ENCODE data around the gene SLC7A10.
"Not testable (repeated sequence)": the region's sequence is repeated elsewhere in the genome, so short reads cannot be mapped to it uniquely, and the experiment has no call there.

SLC7A10 gene

GRCh38 chr19:33215438-33216197 lies 10.0 kb downstream of the SLC7A10 start:
- DNase-seq (ENCODE audit: low spot score), result no peak

DNA sequence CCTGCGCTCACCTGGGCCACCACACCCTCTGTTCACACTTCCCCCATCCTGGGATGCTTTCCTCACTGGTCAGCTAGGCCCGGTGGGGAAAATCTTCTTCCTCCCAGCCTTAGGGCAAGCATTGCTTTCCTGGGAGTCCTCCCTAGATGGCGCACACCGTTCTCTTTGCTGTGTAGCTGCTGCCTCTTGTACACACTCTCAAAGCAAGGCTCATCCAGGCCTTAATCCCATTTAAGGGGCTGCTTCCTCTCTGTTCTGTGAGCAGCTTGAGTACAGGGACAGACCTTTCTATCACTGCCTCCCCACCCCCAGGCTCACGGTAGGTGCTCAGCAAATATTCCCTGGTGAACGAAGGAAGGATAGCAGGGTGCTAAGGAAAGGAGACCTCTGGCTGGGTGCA lies 11.1 kb downstream of the SLC7A10 start:
- peak; percentile 83 for DNase-seq (ENCODE audit: low spot score)

DNA sequence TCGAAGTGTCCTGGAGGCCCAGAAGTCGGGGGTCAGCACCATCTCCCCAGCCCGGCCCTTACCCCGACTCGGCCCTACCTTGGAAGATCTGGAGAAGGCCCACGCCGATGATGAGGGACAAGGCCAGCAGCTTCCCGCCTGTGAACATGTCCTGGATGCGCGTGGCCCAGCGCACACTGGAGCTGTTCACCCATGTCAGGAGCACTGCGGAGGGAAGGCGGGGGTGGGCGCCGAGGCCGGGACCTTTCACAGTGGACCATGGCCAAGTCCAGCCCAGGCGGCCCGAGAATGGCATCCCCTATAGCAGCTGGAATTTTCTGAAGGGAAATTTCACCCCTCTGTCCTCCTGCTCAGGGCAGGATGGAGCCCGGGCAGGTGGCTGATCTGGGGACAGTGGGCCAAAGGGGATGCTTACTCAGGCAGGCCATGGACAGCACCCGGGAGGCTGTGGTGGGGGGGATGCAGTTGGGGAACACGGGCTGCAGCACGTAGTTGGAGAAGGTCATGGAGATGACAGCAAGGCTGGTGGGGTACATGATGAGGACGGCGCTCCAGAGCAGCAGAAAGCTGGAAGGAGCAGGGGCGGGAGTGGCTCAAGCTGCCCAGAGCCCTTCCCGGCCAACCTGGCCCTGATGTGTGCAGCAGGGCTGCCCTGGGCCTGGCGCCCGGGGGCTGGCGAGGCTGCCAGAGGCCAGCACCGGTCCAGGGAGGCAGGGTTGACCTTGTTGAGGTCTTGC lies 13.0 kb downstream of the SLC7A10 start:
- DNase-seq (ENCODE audit: low spot score), result no peak

GRCh38 chr19:33211794-33212435 lies 13.7 kb downstream of the SLC7A10 start:
- no peak for DNase-seq (ENCODE audit: low spot score)

DNA sequence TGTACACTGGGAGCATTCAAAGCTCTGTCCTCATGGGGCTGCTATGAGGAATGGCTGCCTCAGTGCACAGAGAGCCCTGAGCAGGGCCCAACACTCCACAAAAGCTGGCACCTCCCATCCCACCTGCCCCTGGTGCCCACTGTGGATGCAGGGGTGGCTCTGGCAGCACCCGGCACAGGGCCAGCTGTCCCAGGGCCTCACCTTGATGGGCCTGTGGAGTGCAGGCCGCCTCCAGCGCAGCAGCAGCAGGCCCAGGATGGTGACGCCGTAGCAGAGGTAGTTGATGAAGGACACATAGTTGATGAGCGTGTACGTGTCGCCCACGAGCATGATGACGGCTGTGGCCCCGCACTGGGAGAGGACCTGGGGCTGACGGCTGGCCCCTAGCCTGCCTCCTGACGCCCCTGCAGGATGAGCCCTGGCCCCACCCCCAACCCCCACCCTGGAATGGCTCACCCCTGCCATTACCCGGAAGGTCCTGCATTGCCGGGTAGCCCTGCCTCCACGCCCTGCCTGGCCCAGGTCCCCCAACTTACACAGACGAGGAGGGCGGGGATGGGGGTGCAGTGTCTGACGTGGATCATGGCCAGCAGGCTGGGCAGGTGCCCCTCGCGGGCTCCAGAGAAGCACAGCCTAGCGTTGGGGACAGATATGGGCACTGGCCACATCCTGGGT lies 15.2 kb downstream of the SLC7A10 start:
- DNase-seq (ENCODE audit: low spot score), result no peak

- not testable (repeated sequence) for DNase-seq (ENCODE audit: low spot score)
Observed at GRCh38 chr19:33209850-33210230, 15.8 kb downstream of the SLC7A10 start.

- DNase-seq (ENCODE audit: low spot score), result no peak
Observed at GRCh38 chr19:33208904-33209849, 16.5 kb downstream of the SLC7A10 start.

DNA sequence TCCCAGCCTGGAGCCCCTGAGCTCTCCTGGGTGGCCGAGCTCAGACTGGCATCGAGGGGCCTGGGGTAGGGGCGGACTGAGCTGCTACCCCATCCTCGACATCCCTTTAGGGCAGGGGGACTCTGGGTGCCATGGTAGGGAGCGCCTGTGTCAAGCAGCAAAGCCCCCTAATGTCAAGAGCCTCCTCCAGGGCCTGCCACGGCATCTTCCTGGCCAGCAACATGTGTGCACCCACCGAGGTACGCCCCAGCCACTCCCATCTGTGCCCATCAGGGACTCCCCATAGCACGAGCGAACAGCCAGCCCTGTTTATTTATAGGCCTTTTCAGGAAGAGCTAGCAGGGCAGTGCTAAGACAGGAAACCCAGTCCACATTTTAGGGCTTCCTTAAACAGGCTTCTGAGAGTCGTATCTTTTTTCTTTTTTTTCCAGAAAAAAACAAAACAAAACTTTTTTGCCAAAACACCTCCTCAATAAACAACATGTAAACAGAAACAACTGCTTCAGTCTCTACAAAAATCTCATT lies 17.2 kb downstream of the SLC7A10 start:
- no peak for DNase-seq (ENCODE audit: low spot score)

DNA sequence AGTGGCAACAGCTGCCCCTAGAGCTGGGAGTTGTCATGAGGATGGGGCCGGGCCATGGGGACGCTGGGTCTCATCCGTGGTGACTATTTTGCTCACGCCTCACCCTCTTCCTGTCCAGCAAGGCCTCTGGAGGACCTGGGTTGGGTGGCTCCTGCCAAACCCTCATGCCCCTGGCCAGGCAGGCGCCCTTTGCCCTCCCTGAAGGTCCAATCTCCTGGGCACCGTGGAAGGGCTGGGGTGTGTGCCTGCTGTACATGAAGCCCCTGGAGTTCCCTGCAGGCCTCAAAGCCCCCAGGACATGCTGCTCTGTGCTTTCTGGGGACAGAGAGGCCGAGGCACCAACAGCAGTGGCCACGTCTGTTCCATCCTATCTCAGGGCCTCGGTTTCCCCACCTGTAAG lies 17.7 kb downstream of the SLC7A10 start:
- DNase-seq (ENCODE audit: low spot score), result no peak

GRCh38 chr19:33207040-33207620 lies 18.5 kb downstream of the SLC7A10 start:
- DNase-seq (ENCODE audit: low spot score), result no peak

GRCh38 chr19:33206261-33207039 lies 19.2 kb downstream of the SLC7A10 start:
- no peak for DNase-seq (ENCODE audit: low spot score)

- no peak for DNase-seq (ENCODE audit: low spot score)
Observed at GRCh38 chr19:33205531-33206260, 20.0 kb downstream of the SLC7A10 start.

DNA sequence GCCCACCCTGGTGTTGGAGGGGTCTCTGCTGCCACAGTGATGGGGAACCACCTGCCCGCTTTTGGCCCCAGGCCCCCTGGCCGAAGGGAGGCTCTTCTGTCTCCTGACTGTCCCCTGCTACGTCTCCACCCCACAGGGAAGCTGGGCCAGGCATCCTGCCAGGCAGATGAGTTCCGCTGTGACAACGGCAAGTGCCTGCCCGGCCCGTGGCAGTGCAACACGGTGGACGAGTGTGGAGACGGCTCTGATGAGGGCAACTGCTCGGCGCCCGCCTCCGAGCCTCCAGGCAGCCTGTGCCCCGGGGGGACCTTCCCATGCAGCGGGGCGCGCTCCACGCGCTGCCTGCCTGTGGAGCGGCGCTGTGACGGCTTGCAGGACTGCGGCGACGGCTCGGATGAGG lies 20.5 kb downstream of the SLC7A10 start:
- DNase-seq (ENCODE audit: low spot score), result no peak

GRCh38 chr19:33204136-33204973 lies 21.3 kb downstream of the SLC7A10 start:
- DNase-seq (ENCODE audit: low spot score), result no peak

DNA sequence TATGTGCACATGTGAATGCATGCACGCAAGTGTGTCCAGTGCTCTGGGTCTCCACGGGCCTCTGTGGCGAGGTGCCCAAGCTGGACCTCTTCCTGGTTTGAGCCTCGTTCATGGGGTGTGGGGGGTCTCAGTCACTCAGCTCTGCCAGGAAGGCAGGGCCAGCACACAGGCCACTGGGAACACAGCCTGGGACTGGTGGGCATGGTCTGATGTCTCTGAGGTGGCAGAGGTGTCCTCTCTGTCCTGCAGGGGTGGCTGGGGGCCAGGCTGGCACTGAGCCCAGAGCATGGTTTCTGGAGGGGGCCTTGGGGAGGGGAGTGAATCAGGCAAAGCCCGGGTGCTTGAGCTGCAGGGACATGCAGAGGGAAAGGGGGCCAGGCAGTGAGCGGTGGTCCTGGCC lies 22.1 kb downstream of the SLC7A10 start:
- no peak for DNase-seq (ENCODE audit: low spot score)

DNA sequence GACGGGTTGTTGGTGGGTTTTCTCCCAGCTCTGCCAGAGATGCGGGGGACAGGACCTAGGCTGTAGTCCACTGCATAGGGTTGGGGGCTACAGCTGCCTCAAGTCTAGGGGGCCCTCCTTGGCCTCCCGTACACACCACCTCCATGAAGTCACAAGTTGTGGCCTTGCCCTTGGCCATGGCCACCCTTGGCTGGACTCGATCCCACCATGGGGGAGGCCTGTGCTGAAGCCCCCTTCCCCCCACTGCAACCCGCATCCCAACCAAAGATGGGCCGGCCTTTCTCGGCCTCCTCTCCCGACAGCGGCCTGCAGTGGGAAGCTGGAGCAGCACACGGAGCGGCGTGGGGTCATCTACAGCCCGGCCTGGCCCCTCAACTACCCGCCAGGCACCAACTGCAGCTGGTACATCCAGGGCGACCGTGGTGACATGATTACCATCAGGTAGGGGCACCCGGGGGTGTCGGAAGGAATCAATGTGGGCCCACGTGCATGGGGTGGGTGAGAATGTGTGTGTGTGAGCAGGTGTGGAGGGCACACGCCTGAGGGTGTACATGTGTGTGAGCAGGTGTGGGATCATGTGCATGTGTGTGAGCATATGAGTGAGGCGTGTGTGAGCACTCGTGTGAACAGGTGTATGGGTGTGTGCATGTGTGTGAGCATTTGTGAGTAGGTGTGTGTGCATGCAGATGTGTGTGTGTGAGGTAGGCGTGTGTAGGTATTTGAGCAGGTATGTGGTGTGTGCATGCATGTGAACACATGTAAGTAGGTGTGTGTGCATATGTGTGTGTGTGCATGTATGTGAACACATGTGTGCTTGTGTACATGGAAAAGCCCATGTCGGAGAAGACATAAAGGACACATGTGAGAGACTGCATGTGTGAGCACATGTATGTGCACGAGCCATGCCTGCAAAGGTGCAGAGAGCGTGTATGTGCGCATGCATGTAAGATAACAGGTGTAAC lies 22.8 kb downstream of the SLC7A10 start:
- no peak for DNase-seq (ENCODE audit: low spot score)

GRCh38 chr19:33201886-33202545 lies 23.6 kb downstream of the SLC7A10 start:
- DNase-seq (ENCODE audit: low spot score), result no peak

Measured in HuH-7 (cell line).